ENCODE data around the gene DNMBP. TPM values are rescaled to one million over a fixed set of nuclear protein-coding genes. Genes with fewer than 3 reads are reported as not detected.

The DNMBP gene
- total RNA-seq, 2 donors from 2014 or later, result 38.4 to 53.5 TPM

DNA sequence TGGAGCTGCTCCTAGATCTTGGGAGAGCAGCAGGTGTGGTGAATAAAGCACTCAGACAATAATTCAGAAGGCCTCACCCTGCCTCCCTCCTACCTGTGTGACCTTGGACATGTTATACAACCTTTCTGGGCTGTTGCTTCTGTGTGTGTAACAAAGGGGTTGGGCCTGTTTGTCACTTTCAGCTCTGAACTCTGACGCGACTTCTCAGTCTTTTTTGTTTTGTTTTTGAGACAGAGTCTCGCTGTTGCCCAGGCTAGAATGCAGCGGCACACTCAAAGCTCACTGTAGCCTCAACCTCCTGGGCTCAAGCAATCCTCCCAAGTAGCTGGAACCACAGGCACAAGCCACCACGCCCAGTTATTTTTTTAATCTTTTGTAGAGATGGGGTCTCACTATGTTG is 89.3 kb downstream of the DNMBP start:
- Histone ChIP-seq H3K4me1 (peaks cover 19% of the 10 kb centered on the region), H3K36me3 (no peaks in the 10 kb centered on the region)
- TF ChIP-seq, protein P1, sequence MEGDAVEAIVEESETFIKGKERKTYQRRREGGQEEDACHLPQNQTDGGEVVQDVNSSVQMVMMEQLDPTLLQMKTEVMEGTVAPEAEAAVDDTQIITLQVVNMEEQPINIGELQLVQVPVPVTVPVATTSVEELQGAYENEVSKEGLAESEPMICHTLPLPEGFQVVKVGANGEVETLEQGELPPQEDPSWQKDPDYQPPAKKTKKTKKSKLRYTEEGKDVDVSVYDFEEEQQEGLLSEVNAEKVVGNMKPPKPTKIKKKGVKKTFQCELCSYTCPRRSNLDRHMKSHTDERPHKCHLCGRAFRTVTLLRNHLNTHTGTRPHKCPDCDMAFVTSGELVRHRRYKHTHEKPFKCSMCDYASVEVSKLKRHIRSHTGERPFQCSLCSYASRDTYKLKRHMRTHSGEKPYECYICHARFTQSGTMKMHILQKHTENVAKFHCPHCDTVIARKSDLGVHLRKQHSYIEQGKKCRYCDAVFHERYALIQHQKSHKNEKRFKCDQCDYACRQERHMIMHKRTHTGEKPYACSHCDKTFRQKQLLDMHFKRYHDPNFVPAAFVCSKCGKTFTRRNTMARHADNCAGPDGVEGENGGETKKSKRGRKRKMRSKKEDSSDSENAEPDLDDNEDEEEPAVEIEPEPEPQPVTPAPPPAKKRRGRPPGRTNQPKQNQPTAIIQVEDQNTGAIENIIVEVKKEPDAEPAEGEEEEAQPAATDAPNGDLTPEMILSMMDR (IDR thresholded peaks at IDR 0.05), result no peak

DNA sequence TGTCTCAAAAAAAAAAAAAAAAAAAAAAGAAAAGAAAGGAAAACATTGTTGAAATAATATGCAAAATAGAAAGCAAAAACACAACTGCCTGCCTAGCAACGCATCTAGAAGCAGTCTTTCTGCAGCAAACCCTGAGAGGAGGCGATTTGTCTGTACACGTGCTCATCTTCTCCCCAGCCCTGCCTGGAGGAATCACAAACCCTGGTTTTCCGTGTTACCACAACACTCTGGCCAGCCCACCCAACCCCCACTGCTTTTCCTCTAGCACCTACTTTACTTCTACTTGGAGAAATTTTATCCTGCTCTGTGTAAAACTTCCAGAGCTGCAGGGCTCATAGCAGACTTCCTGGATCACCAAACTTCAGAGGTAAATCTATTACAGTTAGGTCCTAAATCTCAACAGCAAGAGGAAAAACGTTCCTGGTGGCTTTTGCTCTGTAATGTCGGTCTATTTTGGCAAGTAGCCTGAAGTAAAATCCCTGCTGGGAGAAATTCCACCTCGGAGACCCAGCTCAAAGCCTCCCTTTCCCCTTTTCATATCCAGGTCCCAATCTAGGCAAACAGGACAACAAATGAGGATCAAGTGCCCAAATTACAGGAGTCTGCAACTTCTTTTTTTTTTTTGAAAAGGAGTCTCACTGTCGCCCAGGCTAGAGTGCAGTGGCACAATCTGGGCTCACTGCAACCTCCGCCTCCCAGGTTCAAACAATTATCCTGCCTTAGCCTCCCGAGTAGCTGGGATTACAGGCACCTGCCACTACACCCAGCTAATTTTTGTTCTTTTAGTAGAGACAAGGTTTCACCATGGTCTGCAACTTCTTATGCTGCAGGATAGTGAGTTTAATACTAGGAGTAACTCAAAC is 91.6 kb downstream of the DNMBP start:
- Histone ChIP-seq H3K27ac (peak overlapping the region; percentile 90), H3K27me3 (no peaks in the 10 kb centered on the region), H3K4me3 (no peak overlapping the region), H3K9me3 (no peaks in the 10 kb centered on the region), H3K9ac (ENCODE audit: low read depth in 2 of 2, low read length in 2 of 2) (peak overlapping the region; percentile 12 to 72), H3K4me1 (peaks cover 26% of the 10 kb centered on the region), H3K36me3 (no peaks in the 10 kb centered on the region)
- peak; percentile 65 for DNase-seq
- intact Hi-C loops (cut with DNase I), result loop anchor here (10.0 kb wide), 1 partner anchor 97 kb away; no protein-coding TSS in a partner anchor
- TF ChIP-seq, protein P1 (IDR thresholded peaks at IDR 0.05), result no peak

More for the DNA sequence above, 89.3 kb downstream of the DNMBP start:
- peak overlapping the region in 1 of 2 donors; percentile 67 for H3K9ac ChIP-seq (ENCODE audit: low read depth in 2 of 2, low read length in 2 of 2)
- no peak overlapping the region for H3K4me3 ChIP-seq
- H3K9me3 ChIP-seq, result no peaks in the 10 kb centered on the region
- H3K27ac ChIP-seq, result peak overlapping the region; percentile 90
- intact Hi-C loops (cut with DNase I), result no loop called here
- DNase-seq, result peak; percentile 82
- no peaks in the 10 kb centered on the region for H3K27me3 ChIP-seq

DNA sequence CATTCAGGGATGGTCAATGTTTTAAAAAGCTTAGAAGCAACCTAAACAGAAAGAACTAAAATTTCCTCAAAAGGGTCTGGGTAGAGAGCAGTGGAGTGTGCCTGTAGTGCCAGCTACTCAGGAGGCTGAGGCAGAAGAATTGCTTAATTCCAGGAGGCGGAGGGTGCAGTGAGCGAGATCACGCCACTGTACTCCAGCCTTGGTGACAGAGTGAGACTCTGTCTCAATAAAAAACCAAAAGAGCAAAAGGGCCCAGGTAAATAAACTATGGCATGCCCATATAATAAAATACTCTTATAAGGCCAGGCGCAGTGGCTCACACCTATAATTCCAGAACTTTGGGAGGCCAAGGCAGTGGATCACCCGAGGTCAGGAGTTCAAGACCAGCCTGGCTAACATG is 93.0 kb downstream of the DNMBP start:
- peak; percentile 61 for DNase-seq
- H3K4me3 ChIP-seq, result no peak overlapping the region
- H3K27me3 ChIP-seq, result no peaks in the 10 kb centered on the region
- intact Hi-C loops (cut with DNase I), result loop anchor here (10.0 kb wide), 1 partner anchor 98 kb away; no protein-coding TSS in a partner anchor
- TF ChIP-seq, protein P1 (IDR thresholded peaks at IDR 0.05), result no peak
- peak overlapping the region; percentile 90 for H3K27ac ChIP-seq
- peak overlapping the region in 1 of 2 donors; percentile 19 for H3K9ac ChIP-seq (ENCODE audit: low read depth in 2 of 2, low read length in 2 of 2)
- peaks cover 21% of the 10 kb centered on the region for H3K4me1 ChIP-seq
- H3K9me3 ChIP-seq, result no peaks in the 10 kb centered on the region
- H3K36me3 ChIP-seq, result no peaks in the 10 kb centered on the region

DNA sequence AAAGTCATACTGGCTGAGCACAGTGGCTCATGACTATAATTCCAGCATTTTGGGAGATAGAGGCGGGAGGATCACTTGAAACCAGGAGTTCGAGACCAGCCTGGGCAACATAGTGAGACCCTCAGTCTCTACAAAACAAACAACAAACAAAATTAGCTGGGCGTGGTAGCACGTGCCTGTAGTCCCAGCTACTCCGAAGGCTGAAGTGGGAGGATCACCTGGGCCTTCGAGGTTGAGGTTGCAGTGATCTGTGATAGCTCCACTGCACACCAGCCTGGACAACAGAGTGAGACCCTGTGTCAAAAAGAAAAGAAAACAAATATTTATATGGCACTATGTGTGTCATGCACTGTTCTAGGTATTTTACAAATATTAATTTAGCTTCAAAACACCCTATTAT is 94.3 kb downstream of the DNMBP start:
- DNase-seq, result no peak
- H3K4me1 ChIP-seq, result peaks cover 17% of the 10 kb centered on the region
- H3K4me3 ChIP-seq, result no peak overlapping the region
- no peak overlapping the region for H3K27ac ChIP-seq
- intact Hi-C loops (cut with DNase I), result loop anchor here (10.0 kb wide), 1 partner anchor 99 kb away; no protein-coding TSS in a partner anchor
- no peaks in the 10 kb centered on the region for H3K36me3 ChIP-seq
- TF ChIP-seq, protein P1 (IDR thresholded peaks at IDR 0.05), result no peak
- no peaks in the 10 kb centered on the region for H3K27me3 ChIP-seq
- H3K9ac ChIP-seq (ENCODE audit: low read depth in 2 of 2, low read length in 2 of 2), result peak overlapping the region in 1 of 2 donors; percentile 19
- H3K9me3 ChIP-seq, result no peaks in the 10 kb centered on the region

DNA sequence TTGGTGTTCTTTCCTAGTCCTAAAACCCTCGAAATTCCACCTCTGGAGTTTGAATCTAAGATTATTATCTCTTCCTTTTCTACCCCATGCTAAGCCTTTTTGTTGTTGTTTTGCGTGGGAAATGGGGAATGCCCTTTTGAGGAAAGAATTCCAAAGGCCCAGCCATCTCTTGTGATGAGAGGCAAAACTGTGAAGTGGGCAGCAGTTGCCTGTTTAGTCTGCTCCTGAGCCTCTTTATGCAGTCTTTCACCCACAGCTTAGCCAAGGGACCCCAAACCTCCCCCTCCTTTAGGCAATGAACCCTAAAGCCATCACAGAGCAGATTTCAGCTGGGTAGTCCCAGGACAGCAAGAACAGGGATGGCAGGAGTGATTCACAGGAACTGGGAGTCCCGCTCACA is 95.5 kb downstream of the DNMBP start:
- peaks cover 17% of the 10 kb centered on the region for H3K4me1 ChIP-seq
- H3K9ac ChIP-seq (ENCODE audit: low read depth in 2 of 2, low read length in 2 of 2), result peak overlapping the region in 1 of 2 donors; percentile 70

More for the DNA sequence above, 95.5 kb downstream of the DNMBP start:
- Histone ChIP-seq H3K27ac (peak overlapping the region; percentile 20), H3K27me3 (no peaks in the 10 kb centered on the region), H3K9me3 (no peaks in the 10 kb centered on the region), H3K36me3 (no peaks in the 10 kb centered on the region), H3K4me3 (no peak overlapping the region)
- TF ChIP-seq, protein P1 (IDR thresholded peaks at IDR 0.05), result no peak
- intact Hi-C loops (cut with DNase I), result loop anchor here (10.0 kb wide), 1 partner anchor 101 kb away; no protein-coding TSS in a partner anchor
- no peak for DNase-seq
